Measurements from ENCODE around the gene CIAPIN1.

The CIAPIN1 gene

GRCh38 chr16:57384248-57385070, 62.7 kb downstream of the CIAPIN1 start:
- DNase-seq (ENCODE audit: extremely low read depth in 1 of 2, low read depth in 1 of 2), result no peak

DNA sequence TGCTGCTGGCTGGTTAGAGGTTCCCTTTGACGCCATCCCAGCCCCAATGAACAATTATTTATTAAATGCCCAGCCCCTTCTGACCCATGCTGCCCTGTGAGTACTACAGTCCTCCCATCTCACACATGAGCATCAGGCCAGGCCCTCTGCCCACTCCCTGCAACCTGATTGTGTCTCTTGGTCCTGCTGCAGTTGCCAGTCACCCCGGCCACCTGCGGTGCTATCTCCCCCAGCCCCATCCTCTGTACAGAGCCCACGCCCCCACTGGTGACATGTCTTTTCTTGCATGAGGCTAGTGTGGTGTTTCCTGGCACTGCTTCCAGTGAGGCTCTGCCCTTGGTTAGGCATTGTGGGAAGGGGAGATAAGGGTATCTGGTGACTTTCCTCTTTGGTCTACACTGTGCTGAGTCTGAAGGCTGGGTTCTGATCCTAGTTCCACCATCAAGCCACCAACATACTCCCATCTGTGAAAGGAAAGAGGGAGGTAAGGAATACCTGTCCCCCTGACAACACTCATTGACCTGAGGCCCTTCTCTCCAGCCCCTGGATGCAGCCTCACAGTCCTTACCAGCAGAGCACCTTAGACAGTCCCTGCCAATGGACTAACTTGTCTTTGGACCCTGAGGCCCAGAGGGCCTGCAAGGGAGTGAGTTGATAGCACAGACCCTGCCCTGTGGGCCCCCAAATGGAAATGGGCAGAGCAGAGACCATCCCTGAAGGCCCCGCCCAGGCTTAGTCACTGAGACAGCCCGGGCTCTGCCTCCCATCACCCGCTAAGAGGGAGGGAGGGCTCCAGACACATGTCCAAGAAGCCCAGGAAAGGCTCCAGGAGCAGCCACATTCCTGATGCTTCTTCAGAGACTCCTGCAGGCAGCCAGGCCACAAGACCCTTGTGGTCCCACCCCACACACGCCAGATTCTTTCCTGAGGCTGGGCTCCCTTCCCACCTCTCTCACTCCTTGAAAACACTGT, 63.6 kb downstream of the CIAPIN1 start:
- no peak for DNase-seq (ENCODE audit: extremely low read depth in 1 of 2, low read depth in 1 of 2)

GRCh38 chr16:57382535-57383275, 64.5 kb downstream of the CIAPIN1 start:
- no peak for DNase-seq (ENCODE audit: extremely low read depth in 1 of 2, low read depth in 1 of 2)

DNA sequence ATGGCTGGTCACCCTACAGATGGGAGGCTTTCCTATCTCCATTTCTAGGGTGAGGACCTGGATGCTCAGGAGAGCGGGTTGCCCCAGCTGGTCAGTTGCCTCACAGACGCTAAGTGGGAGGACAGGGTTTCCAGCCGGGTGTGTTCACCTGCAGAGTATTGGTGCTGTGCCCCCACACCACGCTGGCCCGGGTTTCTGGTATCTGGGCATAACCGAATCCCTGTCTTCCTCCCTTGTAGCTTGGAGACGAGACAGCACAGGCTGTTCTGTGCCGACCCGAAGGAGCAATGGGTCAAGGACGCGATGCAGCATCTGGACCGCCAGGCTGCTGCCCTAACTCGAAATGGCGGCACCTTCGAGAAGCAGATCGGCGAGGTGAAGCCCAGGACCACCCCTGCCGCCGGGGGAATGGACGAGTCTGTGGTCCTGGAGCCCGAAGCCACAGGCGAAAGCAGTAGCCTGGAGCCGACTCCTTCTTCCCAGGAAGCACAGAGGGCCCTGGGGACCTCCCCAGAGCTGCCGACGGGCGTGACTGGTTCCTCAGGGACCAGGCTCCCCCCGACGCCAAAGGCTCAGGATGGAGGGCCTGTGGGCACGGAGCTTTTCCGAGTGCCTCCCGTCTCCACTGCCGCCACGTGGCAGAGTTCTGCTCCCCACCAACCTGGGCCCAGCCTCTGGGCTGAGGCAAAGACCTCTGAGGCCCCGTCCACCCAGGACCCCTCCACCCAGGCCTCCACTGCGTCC, 65.2 kb downstream of the CIAPIN1 start:
- DNase-seq (ENCODE audit: extremely low read depth in 1 of 2, low read depth in 1 of 2), result no peak

DNA sequence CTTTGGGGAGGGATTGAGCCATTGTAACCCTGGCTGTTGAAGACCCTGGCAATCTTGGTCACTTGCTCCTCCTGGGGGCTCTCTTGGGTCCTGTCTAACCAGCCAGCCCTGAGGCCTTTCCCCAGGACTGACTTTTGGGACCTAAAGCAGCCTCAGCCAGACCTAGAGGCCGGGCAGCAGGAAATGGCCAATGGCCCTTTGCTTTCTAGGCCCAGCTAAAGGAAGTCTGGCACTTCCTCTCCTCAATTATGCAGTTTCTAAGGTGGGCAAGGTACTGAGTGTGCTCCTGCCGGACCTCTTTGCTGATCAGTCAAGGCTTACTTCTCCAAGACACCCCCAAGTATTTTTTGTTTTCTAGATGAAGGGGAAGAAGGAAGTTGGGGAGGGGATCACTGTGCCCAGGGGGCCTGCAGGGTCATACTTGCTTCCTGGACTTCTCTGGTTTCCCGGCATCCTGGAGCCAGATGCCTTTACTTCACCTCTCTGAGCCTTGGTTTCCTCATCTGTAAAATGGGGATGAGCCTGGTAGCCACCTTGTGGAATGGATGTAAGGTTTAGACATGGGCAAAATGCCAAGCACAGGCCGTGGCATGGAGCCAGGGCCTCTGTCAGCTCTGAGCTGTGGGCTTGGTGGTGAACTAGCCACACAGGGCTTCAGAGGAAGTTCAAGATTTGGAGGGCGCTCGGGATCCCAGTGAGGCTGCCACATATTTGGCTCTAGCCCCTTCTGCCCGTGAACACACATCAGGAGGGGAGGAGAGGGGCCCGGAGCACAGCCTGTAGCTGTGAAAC, 66.3 kb downstream of the CIAPIN1 start:
- no peak for DNase-seq (ENCODE audit: extremely low read depth in 1 of 2, low read depth in 1 of 2)

GRCh38 chr16:57379579-57379978, 67.6 kb downstream of the CIAPIN1 start:
- no peak for DNase-seq (ENCODE audit: extremely low read depth in 1 of 2, low read depth in 1 of 2)
